Measurements from ENCODE around the gene AFF2.

DNA sequence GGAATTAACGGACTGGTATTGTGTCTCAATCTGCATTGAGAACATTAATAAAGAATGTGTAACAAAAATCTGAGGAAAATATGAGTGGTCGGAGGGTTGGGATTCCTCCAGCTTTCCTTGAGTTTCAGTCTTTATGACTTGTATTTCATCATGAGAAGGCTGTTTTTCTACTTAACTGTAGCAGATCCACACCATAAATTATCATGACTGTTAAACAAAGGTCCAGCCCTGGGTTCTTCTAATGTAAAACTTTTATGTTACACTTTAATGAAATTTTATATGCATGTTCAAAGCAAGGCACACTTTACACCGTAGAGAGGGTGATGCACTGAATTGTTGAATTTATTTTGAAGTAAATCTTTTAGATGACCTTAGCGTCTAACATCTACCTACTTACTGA, 7.0 kb downstream of the AFF2 start:
- TF ChIP-seq, protein P1, sequence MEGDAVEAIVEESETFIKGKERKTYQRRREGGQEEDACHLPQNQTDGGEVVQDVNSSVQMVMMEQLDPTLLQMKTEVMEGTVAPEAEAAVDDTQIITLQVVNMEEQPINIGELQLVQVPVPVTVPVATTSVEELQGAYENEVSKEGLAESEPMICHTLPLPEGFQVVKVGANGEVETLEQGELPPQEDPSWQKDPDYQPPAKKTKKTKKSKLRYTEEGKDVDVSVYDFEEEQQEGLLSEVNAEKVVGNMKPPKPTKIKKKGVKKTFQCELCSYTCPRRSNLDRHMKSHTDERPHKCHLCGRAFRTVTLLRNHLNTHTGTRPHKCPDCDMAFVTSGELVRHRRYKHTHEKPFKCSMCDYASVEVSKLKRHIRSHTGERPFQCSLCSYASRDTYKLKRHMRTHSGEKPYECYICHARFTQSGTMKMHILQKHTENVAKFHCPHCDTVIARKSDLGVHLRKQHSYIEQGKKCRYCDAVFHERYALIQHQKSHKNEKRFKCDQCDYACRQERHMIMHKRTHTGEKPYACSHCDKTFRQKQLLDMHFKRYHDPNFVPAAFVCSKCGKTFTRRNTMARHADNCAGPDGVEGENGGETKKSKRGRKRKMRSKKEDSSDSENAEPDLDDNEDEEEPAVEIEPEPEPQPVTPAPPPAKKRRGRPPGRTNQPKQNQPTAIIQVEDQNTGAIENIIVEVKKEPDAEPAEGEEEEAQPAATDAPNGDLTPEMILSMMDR (IDR thresholded peaks at IDR 0.05; ENCODE audit: extremely low read depth in 1 of 2, insufficient read depth in 1 of 2, low read depth in 1 of 2, low read length in 2 of 2): no peak
- TF ChIP-seq MYC (IDR thresholded peaks at IDR 0.05; ENCODE audit: low read depth, low read length) (no peak), JUN (IDR thresholded peaks at IDR 0.05; ENCODE audit: borderline replicate concordance, insufficient read depth, insufficient read length, low read depth) (no peak), GATA2 (IDR thresholded peaks at IDR 0.05; ENCODE audit: insufficient read depth, insufficient read length, low read depth, low read length) (no peak), EZH2 (IDR thresholded peaks at IDR 0.05; ENCODE audit: borderline replicate concordance, low read depth, low read length, severe bottlenecking) (no peak), POLR2A (IDR thresholded peaks at IDR 0.05; ENCODE audit: low read depth, low read length) (no peak), POLR2AphosphoS5 (IDR thresholded peaks at IDR 0.05; ENCODE audit: insufficient read depth, low read depth, low read length) (no peak)
- TF ChIP-seq, protein P2, sequence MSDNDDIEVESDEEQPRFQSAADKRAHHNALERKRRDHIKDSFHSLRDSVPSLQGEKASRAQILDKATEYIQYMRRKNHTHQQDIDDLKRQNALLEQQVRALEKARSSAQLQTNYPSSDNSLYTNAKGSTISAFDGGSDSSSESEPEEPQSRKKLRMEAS (IDR thresholded peaks at IDR 0.05; ENCODE audit: insufficient read depth, insufficient read length): no peak

All from endothelial cell of umbilical vein (primary cell).